ENCODE data around the gene ACLY. TPM values are rescaled to one million over a fixed set of nuclear protein-coding genes. Genes with fewer than 3 reads are reported as not detected.

The ACLY gene
- total RNA-seq, 6 experiments from 2014 or later, result 16.6 to 95.9 (median 33.6) TPM

DNA sequence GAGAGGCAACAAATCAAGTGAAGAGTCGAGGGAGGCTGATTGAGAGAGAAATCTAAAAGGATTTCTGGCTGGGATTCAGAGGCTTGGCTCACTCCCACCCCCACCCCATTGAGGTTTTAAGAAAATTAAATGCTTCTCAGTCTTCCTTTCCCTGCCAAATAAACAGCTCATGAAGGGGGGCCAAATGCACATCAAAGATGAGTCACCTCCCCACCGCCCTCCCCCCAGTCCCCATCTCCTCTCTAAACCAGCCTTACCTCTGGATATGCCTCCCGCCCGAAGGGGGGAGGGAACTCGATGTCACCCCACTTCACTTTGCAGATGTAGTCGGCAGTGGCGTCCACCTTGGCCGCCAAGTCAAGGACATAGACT, 11.6 kb downstream of the ACLY start:
- no peak for ATAC-seq
- Histone ChIP-seq H3K36me3 (peaks cover 6 to 64% (median 24%) of the 10 kb centered on the region in 4 donors), H3K27ac (no peak overlapping the region), H3K9me3 (no peaks in the 10 kb centered on the region), H3K27me3 (no peaks in the 10 kb centered on the region), H3K4me3 (no peak overlapping the region), H3K4me1 (peaks cover 0 to 7% (median 0%) of the 10 kb centered on the region in 4 donors)
- intact Hi-C loops (cut with DNase I), result no loop called here
- no peak for DNase-seq
- WGBS (ENCODE audit: insufficient coverage, low coverage, low lambda C conversion rate, missing lambda C conversion rate), result 80% methylated on average over 6 of the region's 8 CpGs
- TF ChIP-seq, protein P1, sequence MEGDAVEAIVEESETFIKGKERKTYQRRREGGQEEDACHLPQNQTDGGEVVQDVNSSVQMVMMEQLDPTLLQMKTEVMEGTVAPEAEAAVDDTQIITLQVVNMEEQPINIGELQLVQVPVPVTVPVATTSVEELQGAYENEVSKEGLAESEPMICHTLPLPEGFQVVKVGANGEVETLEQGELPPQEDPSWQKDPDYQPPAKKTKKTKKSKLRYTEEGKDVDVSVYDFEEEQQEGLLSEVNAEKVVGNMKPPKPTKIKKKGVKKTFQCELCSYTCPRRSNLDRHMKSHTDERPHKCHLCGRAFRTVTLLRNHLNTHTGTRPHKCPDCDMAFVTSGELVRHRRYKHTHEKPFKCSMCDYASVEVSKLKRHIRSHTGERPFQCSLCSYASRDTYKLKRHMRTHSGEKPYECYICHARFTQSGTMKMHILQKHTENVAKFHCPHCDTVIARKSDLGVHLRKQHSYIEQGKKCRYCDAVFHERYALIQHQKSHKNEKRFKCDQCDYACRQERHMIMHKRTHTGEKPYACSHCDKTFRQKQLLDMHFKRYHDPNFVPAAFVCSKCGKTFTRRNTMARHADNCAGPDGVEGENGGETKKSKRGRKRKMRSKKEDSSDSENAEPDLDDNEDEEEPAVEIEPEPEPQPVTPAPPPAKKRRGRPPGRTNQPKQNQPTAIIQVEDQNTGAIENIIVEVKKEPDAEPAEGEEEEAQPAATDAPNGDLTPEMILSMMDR (IDR thresholded peaks at IDR 0.05), result no peak

GRCh38 chr17:41906465-41907184, 12.1 kb downstream of the ACLY start:
- DNase-seq, result no peak
- ATAC-seq, result no peak
- Histone ChIP-seq H3K27ac (no peak overlapping the region), H3K4me1 (peaks cover 0 to 7% (median 0%) of the 10 kb centered on the region in 4 donors), H3K36me3 (peaks cover 6 to 66% (median 22%) of the 10 kb centered on the region in 4 donors), H3K4me3 (no peak overlapping the region), H3K9me3 (no peaks in the 10 kb centered on the region), H3K27me3 (no peaks in the 10 kb centered on the region)
- 90% methylated on average over 7 of the region's 15 CpGs for WGBS (ENCODE audit: insufficient coverage, low coverage, low lambda C conversion rate, missing lambda C conversion rate)
- intact Hi-C loops (cut with DNase I), result no loop called here
- TF ChIP-seq, protein P1 (IDR thresholded peaks at IDR 0.05), result no peak
- TF ChIP-seq POLR2A (IDR thresholded peaks at IDR 0.05), result no peak

DNA sequence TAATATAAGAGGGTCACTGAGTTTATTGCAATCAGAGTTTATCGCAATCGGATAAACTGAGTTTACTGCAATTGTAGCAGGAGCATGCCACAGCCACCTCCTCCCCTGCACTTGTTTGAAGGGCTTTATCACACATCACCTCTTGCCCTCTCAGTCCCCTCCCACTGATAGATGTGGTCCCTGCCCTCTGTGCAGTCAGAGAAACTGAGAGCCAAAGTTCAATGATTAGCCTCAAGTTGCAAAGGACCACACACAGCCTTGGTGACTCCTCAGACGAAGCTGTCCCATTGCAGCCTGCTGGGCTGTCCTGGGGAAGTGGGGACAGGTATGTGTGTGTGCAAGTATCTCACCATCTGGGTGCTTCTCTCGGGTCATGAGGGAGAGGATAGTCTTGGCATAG, 13.6 kb downstream of the ACLY start:
- H3K36me3 ChIP-seq, result peaks cover 5 to 59% (median 13%) of the 10 kb centered on the region in 4 donors
- TF ChIP-seq POLR2A (IDR thresholded peaks at IDR 0.05), result no peak
- TF ChIP-seq, protein P1 (IDR thresholded peaks at IDR 0.05), result no peak
- H3K9me3 ChIP-seq, result no peaks in the 10 kb centered on the region
- no peak overlapping the region for H3K27ac ChIP-seq
- DNase-seq (no peak), ATAC-seq (peak in 1 of 4 donors; percentile 15)
- intact Hi-C loops (cut with DNase I), result no loop called here
- H3K27me3 ChIP-seq, result no peaks in the 10 kb centered on the region
- peaks cover 0 to 7% (median 0%) of the 10 kb centered on the region in 4 donors for H3K4me1 ChIP-seq
- H3K4me3 ChIP-seq, result no peak overlapping the region
- WGBS (ENCODE audit: insufficient coverage, low coverage, low lambda C conversion rate, missing lambda C conversion rate), result 50% methylated on average over 1 of the region's 4 CpGs

- peaks cover 5 to 59% (median 10%) of the 10 kb centered on the region in 4 donors for H3K36me3 ChIP-seq
- no peak for ATAC-seq
Measured at GRCh38 chr17:41904242-41904841, 14.4 kb downstream of the ACLY start.

More at GRCh38 chr17:41904242-41904841, 14.4 kb downstream of the ACLY start:
- Histone ChIP-seq H3K4me1 (peaks cover 0 to 7% (median 0%) of the 10 kb centered on the region in 4 donors), H3K27me3 (no peaks in the 10 kb centered on the region), H3K9me3 (no peaks in the 10 kb centered on the region), H3K4me3 (no peak overlapping the region), H3K27ac (no peak overlapping the region)
- TF ChIP-seq, protein P1 (IDR thresholded peaks at IDR 0.05), result no peak
- no peak for TF ChIP-seq POLR2A (IDR thresholded peaks at IDR 0.05)
- no peak for DNase-seq
- intact Hi-C loops (cut with DNase I), result no loop called here
- WGBS (ENCODE audit: insufficient coverage, low coverage, low lambda C conversion rate, missing lambda C conversion rate), result no CpG with 5 or more reads among the region's 7 CpGs
